Stimulated activated CD4-positive, alpha-beta T cell treated with anti-CD3 and anti-CD28 coated beads, Interleukin-4, amount 100 ng/mL, for 48 hours (primary cell): ENCODE results near the gene MILR1.

Experiments
- DNase-seq, 2 donors: peaks; one replicate each; pipeline ENCODE4 v3.0.0-alpha.2; 2020; ENCODE audit warnings: low read depth in 2 of 2

The MILR1 gene

DNA sequence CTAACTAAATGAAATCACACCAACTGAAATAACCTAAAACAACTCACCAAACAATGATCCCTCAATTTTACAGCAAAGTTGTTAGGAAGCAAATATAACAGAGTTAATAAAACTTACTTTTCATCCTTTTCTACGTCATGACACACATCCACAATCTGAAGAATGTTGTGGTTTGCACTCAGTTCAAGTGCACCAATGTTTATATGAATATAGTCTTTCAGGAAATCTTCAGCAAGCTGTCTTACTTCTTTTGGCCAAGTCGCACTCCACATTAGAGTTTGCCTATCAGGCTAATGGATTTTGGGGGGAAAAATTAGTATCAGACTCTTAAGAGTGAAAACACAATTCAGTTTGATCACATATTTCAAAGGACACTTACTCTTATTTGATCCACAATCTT lies 53.9 kb downstream of the MILR1 start:
- DNase-seq, result no peak

DNA sequence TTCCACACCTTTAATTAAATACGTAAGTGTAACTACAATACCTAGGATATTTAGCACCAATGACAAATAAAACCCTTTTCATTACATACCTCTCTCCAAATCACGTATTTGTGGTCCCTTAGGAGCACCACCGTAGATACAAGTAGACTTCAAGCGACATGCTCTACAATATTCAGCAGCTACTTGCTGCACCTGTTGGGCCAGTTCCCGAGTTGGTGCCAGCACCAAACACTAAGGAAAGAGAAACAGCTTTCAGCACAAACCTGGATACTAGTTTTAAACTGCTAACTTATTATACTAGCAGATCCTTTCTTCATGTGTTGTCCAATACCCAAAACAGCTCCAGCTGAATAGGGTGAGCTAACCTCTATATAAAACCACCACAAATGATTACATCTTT lies 54.4 kb downstream of the MILR1 start:
- DNase-seq, result no peak

DNA sequence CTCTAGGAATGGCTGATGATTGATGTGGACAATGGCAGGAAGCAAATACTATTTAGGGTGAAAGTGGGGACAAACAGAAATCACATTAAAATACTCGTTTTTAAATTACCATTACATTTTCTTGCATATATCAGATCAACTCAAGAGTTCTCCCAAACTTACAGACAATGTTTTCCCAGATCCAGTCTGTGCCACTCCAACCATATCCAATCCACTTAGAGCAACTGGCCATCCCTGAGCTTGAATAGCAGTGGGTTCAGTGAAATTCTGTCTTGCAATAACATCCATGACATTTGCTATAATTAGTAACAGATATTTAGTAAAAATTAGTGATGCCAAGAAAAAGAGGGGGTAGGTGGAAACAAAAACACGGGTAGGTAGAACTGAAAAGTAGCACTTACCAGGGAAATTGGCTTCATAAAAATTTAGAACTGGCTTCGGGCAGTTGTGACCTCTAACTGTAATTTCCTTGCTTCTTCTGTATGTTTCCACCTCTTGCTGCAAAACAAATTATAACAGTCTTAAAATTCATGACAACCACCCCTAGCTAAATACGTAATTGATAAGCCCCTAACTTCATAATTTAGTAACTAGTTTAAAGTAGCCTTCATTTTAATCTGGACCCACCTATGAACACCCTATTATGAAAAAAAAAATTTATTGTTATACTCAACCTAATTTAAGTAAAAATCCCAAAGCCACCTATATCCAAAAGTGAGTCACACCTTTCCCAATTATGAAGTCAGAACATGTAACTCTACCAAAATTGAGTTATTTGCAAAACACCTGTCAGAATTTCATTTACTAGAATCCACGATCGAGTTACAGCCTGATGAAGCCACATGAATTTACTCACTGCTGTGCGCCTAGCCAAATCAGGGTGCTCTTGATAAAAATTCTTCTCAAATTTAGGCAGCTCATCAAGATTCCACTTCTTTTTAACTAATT lies 55.2 kb downstream of the MILR1 start:
- DNase-seq, result no peak

DNA sequence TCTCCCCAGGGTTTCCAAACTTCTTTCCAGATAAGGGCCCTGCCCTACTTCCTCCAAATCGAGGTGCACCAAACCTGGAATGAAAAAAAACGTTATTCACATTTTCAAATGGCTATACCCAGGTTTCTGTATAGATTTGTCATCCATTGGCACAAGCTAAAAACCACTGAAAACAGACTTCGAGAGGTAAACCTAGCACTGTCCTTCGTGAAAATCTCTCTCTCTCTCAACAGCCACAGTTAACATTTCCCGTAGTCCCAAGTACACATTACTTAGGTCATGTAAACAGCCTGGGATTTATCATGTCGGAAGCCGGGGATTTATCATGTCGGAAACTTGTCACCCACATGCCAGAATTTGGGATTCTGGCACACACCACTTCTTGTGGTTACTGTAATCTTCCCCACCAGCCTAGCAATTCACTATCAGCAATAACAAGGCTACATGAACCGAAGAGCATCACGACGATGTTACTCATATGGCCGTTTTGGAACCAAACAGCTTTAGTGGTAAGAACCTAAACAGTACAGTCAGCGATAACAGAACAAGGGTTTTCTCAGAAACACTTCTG lies 55.9 kb downstream of the MILR1 start:
- no peak for DNase-seq

DNA sequence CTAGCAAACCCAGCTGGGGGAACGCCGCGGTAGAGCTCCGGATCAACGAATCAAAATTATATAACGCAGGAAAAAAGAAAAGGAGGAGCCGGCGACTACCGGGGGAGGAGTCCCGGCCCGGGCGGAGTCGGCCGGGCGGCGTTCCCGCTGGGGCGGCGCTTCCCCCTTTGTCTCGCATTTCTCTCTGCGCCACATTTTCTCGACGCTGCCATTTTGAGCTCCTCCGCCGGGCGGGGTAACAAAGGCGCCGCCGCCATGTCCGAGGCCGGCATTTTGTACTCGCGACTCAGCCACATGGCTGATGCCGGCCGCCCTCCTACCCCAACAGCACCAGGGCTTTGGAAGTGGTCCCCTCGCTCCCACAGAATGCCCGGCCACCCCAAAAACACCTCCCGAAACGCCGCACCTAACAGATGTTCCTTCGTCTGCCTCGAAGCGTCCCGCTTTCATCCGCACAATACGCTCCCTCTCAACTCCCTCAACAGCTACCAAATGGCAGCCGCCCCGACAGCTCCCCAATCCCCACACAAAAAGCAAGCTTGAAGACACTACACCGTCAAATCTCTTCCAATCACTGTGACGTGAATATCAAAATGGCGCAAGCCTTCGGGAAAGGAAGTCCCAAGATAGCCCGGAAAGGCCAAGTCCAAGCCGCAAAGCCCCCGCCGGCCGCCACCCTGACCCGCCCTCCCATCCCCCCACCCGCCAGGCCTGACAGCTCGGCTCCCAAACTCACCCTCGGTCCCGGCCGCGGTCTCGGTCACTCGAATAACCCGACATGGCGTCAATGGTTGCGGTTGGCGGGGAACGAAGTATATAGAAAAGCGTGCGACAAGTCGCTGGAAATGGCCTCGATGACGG lies 56.7 kb downstream of the MILR1 start:
- peak; percentile 77 to 79 for DNase-seq

DNA sequence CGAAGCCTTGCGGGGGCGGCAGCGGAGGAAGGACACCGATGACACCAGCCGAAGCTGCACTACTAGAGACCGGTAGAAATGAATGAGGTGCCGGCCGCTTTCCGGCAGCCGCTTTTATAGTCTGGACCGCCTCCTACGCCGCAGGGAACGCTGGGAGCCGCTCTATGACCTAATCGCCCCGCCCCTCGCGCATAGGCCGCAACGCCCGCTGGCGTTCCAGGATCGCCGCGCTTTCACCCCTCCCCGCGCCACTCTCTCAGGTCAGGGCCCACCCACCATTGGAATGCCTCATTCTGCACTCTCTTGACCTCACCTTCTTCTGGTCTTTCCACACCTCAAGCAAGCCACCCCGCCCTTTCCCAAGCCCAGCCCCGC lies 57.3 kb downstream of the MILR1 start, which contains the start of gene DDX5:
Gene DDX5 (minus strand): TSS at position 89 of the 375 bp plus-strand sequence. CDS start 170 bp downstream, outside the sequence.
- DNase-seq, result peak; percentile 97

DNA sequence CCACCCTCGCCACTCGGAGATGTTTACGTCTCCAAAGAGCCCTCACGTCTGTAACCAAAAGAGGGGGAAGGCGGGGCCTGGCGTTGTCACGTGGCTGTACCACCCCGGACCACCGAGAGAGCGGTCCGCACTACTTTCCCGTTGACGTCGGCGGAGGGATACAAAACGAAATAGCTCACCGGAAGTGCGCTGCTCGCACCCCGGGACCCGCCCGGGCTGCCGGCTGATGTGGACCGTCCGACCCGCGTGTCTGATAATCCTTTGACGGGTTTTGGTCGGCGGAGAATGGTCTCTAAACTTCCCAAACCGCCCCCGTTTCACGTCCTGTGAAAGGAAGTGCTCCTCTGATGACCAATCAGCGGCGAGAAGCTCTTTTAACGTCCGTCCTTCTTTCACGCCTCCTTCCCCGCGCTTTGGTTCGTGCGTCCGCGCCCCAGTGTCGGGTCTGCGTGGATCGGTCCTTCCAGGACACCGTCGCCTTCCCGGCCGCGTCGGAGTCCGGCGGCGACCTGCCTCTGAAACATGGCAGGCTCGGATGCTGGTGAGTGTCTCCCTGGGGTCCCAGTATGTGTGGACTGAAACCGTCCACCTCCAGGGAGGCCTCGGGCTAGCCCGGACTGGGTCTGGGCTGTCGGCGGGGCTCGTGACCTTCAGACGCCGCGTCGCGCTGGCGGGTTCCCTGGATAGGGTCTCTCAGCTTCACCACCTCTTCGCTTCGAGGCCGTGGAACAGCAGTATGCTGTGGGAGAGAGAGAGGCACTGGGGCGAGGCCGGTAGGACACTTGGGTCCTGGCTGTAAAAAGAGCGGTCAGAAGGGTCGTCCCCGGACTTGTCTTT lies 57.9 kb downstream of the MILR1 start, which contains the start of gene CEP95:
Gene CEP95 (plus strand): TSS at position 402 of the 837 bp plus-strand sequence. CDS start 121 bp downstream, at position 523.
- DNase-seq, result peak; percentile 93

DNA sequence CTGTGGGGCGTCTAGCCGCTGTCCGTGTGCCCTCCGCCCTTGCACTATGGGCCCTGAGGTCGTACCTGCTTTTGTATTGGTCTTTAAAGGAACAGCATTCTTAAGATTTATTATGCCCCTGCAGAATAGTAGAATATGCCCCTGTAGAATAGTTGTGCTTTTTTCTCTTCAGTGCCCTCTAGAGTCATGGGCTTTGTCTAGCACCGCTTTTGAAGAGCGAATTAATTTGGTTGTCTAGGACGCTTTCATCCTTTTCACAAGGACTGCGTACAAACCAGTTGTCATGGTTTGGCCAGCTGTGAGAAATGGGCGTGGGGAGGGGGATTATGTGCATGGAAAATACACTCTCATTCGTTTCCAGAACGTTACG lies 58.5 kb downstream of the MILR1 start:
- no peak for DNase-seq

DNA sequence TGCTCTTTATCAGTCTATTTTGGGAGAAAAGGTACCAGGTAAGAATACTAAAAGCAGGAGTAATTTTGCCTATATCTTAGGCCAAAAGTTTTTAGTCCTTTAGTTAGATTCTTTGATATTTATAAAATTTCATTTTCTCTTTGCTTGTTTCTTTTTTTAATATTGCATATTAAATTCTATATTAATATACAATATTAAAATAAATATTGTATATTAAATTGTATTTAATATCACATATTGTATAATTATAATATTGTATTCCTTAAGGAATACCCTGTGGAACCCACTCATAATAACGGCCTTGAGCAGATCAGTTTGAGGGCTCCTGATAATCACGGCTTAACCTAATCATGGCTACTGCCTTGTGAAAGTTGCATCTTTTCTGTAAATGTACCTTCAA lies 59.8 kb downstream of the MILR1 start:
- no peak for DNase-seq

DNA sequence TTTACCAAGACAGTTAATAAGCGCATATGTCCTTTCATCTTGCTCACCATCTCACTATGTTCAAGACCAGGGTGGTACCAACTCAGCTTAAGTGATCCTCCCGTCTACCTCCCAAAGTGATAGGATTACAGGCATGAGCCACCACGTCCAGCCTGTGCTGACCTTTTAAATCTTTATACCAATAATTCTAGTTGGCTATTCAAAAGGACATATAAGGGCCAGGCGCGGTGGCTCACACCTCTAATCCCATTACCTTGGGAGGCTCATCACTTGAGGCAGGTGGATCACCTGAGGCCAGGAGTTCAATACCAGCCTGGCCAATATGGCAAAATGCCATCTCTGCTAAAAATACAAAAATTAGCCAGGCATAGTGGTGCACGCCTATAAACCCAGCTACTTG lies 60.3 kb downstream of the MILR1 start:
- DNase-seq, result no peak

DNA sequence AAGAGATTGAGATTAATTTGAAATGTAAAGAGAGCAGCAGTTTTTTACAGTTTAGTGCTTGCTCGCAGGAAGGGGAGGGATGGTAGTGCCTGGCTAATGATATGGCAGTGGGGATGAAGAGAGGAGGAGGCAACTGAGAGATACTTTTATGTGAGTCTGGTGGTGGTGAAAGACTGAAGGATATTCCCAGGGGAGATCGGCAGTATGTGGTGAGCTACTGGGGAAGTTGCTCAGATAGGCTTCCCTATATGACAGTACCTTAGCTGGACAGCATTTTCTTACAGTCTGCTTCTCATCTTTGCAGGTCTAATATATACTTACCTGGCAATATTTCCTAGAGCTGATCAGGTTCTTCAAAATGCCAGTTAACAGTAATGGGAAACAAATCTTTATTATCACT lies 66.5 kb downstream of the MILR1 start:
- no peak for DNase-seq

DNA sequence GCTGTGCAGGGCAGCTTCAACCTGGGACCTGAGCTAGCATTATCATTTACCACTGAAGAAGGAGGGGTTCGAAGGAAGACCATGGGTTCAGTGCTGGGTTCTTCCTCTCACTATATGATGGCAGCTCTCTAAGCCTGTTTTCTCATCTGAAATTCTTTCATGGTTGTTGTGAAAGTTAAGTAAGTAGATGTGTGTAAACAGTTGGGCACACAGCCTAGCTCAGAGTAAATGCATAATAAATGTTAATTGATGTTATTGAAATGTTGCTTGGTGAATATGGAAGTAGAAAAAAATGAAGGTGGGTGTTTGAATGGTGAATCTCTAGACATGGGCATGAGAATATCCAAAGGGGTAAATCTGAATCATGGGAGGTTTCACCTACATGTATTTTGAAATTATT lies 66.9 kb downstream of the MILR1 start:
- no peak for DNase-seq
